ENCODE data around the gene ATRNL1.
A peak's percentile ranks its signal among the peaks of the same experiment; 100 is the strongest.
"Not testable (repeated sequence)": the region's sequence is repeated elsewhere in the genome, so short reads cannot be mapped to it uniquely, and the experiment has no call there.

Gene ATRNL1

GRCh38 chr10:115300080-115300479 is 206.9 kb downstream of the ATRNL1 start:
- H3K36me3 ChIP-seq (ENCODE audit: control insufficient read depth, insufficient read depth, low read length) = no peaks in the 10 kb centered on the region
- TF ChIP-seq, protein P1, sequence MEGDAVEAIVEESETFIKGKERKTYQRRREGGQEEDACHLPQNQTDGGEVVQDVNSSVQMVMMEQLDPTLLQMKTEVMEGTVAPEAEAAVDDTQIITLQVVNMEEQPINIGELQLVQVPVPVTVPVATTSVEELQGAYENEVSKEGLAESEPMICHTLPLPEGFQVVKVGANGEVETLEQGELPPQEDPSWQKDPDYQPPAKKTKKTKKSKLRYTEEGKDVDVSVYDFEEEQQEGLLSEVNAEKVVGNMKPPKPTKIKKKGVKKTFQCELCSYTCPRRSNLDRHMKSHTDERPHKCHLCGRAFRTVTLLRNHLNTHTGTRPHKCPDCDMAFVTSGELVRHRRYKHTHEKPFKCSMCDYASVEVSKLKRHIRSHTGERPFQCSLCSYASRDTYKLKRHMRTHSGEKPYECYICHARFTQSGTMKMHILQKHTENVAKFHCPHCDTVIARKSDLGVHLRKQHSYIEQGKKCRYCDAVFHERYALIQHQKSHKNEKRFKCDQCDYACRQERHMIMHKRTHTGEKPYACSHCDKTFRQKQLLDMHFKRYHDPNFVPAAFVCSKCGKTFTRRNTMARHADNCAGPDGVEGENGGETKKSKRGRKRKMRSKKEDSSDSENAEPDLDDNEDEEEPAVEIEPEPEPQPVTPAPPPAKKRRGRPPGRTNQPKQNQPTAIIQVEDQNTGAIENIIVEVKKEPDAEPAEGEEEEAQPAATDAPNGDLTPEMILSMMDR (IDR thresholded peaks at IDR 0.05; ENCODE audit: insufficient read depth, low read length, poor library complexity, severe bottlenecking) = no peak
- H3K27me3 ChIP-seq (replicated peaks; ENCODE audit: control insufficient read depth, insufficient read depth, low read length) = no peaks in the 10 kb centered on the region
- no peak overlapping the region for H3K4me3 ChIP-seq (replicated peaks; ENCODE audit: low read depth, low read length)
- DNase-seq (ENCODE audit: extremely low read depth, insufficient read length) = no peak

GRCh38 chr10:115319669-115320068 is 226.5 kb downstream of the ATRNL1 start:
- not testable (repeated sequence) for H3K36me3 ChIP-seq (ENCODE audit: control insufficient read depth, insufficient read depth, low read length); H3K4me3 ChIP-seq (replicated peaks; ENCODE audit: low read depth, low read length); DNase-seq (ENCODE audit: extremely low read depth, insufficient read length); H3K27me3 ChIP-seq (replicated peaks; ENCODE audit: control insufficient read depth, insufficient read depth, low read length)

DNA sequence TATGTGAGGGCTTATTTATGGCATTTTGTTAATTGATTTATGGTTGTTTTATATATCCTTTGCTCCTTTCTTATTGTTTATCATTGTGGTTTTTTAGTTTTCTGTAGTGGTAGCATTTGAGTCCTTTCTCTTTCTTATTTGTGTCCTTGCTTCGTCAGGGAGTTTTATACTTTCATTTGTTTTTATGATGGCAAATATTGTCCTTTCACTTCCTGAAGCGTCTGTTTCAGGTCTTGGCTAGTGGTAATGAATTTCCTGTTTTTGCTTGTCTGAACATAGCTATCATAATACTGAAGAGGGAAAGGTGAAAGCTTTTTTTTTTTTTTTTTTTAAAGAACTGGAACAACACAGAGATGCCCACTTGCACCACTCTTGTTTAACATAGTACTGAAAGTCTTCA is 228.2 kb downstream of the ATRNL1 start:
- no peak overlapping the region for H3K4me3 ChIP-seq (replicated peaks; ENCODE audit: low read depth, low read length)
- no peaks in the 10 kb centered on the region for H3K36me3 ChIP-seq (ENCODE audit: control insufficient read depth, insufficient read depth, low read length)
- no peak for DNase-seq (ENCODE audit: extremely low read depth, insufficient read length)
- TF ChIP-seq, protein P1 (IDR thresholded peaks at IDR 0.05; ENCODE audit: insufficient read depth, low read length, poor library complexity, severe bottlenecking) = no peak
- no peaks in the 10 kb centered on the region for H3K27me3 ChIP-seq (replicated peaks; ENCODE audit: control insufficient read depth, insufficient read depth, low read length)

DNA sequence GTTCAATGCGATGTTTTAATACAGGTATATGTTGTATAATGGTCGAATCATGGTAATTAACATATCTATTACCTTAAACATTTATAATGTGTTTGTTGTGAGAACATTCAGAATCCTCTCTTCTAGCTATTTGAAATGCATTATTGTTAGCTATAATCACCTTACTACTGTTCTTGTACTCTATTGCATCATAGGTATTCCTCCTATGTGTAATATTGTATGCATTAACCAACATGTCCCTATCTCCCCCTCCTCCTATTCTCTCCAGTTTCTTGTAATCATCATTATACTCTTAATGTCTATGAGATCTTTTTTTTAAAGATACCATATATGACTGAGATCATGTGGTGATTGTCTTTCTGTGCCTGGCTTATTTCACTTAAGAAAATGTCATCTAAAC is 235.2 kb downstream of the ATRNL1 start:
- H3K36me3 ChIP-seq (ENCODE audit: control insufficient read depth, insufficient read depth, low read length) = no peaks in the 10 kb centered on the region
- no peak for DNase-seq (ENCODE audit: extremely low read depth, insufficient read length)
- H3K27me3 ChIP-seq (replicated peaks; ENCODE audit: control insufficient read depth, insufficient read depth, low read length) = no peaks in the 10 kb centered on the region
- TF ChIP-seq, protein P1 (IDR thresholded peaks at IDR 0.05; ENCODE audit: insufficient read depth, low read length, poor library complexity, severe bottlenecking) = no peak
- H3K4me3 ChIP-seq (replicated peaks; ENCODE audit: low read depth, low read length) = no peak overlapping the region

GRCh38 chr10:115335366-115335765 is 242.2 kb downstream of the ATRNL1 start:
- DNase-seq (ENCODE audit: extremely low read depth, insufficient read length) = no peak
- Histone ChIP-seq H3K4me3 (replicated peaks; ENCODE audit: low read depth, low read length) (no peak overlapping the region), H3K27me3 (replicated peaks; ENCODE audit: control insufficient read depth, insufficient read depth, low read length) (no peaks in the 10 kb centered on the region), H3K36me3 (ENCODE audit: control insufficient read depth, insufficient read depth, low read length) (no peaks in the 10 kb centered on the region)
- TF ChIP-seq, protein P1 (IDR thresholded peaks at IDR 0.05; ENCODE audit: insufficient read depth, low read length, poor library complexity, severe bottlenecking) = no peak

- H3K27me3 ChIP-seq (replicated peaks; ENCODE audit: control insufficient read depth, insufficient read depth, low read length) = no peaks in the 10 kb centered on the region
- no peak overlapping the region for H3K4me3 ChIP-seq (replicated peaks; ENCODE audit: low read depth, low read length)
- H3K36me3 ChIP-seq (ENCODE audit: control insufficient read depth, insufficient read depth, low read length) = no peaks in the 10 kb centered on the region
- peak; percentile 7 for DNase-seq (ENCODE audit: extremely low read depth, insufficient read length)
- TF ChIP-seq, protein P1 (IDR thresholded peaks at IDR 0.05; ENCODE audit: insufficient read depth, low read length, poor library complexity, severe bottlenecking) = peak; percentile 74
Observed at GRCh38 chr10:115355162-115355760, 262.1 kb downstream of the ATRNL1 start.

- not testable (repeated sequence) for H3K27me3 ChIP-seq (replicated peaks; ENCODE audit: control insufficient read depth, insufficient read depth, low read length); H3K36me3 ChIP-seq (ENCODE audit: control insufficient read depth, insufficient read depth, low read length); DNase-seq (ENCODE audit: extremely low read depth, insufficient read length); H3K4me3 ChIP-seq (replicated peaks; ENCODE audit: low read depth, low read length)
Observed at GRCh38 chr10:115367920-115368319, 274.8 kb downstream of the ATRNL1 start.
